GM18505 (cell line): ENCODE data around the gene DGKI.

Experiments
- ATAC-seq: cut with Tn5 transposase; IDR thresholded peaks from one replicate; pipeline ENCODE4 v1.9.1; 2021; ENCODE audit not compliant: unreplicated experiment
- POLR2A ChIP-seq: IDR thresholded peaks from 4 replicates; pipeline ENCODE4 v1.6.1; 2011; ENCODE audit warnings: borderline replicate concordance; ENCODE audit not compliant: insufficient read depth, insufficient read length; ENCODE audit errors: extremely low read depth

Gene DGKI

DNA sequence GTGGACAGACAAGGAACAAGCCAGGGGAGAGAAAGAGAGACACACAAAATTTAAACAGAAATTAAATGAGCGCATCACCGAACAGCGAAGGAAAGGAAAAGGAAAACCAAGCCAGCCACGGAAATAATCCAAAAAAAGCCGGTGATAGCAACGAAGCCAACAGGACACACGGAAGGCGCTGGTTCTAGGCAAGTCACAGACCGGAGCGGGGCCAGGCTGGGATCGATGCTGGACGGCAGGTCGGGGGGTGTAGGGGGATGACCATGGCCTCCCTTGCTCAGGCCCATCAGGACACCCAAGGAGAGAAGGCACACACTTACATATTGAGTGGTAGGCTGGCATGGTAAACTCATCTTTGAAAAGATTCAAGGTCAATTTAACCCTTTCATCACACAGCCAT is 300.8 kb downstream of the DGKI start:
- no peak for TF ChIP-seq POLR2A
- ATAC-seq = no peak

DNA sequence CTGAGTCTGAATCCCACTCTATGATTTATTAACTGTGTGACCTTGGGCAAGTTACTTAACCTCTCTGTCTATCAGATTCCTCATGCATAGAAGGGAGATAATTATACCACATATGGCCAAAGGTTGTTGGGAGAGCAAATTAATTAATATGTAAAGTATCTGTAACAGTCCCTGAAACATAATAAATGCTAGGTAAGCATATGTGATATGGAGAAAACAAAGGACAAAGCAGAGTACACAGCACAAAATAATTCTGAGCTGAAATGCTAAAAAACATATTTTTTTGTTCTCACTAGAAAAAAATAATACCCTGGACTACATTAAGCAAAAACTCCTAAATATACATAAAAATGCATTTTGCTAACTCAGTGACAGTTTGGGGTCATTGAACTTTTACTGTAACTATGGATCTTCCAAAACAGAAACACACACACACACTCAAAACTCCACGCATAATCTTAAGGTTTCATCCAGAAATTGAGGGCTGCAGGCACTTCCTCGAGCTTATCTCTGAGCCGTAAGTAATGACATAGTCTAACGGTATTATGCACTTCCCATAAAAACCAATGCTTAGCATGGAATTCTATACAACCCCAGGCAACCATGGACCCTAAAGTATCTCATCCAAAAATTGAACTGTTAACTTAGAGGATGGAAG is 301.6 kb downstream of the DGKI start:
- ATAC-seq = no peak
- TF ChIP-seq POLR2A = no peak

DNA sequence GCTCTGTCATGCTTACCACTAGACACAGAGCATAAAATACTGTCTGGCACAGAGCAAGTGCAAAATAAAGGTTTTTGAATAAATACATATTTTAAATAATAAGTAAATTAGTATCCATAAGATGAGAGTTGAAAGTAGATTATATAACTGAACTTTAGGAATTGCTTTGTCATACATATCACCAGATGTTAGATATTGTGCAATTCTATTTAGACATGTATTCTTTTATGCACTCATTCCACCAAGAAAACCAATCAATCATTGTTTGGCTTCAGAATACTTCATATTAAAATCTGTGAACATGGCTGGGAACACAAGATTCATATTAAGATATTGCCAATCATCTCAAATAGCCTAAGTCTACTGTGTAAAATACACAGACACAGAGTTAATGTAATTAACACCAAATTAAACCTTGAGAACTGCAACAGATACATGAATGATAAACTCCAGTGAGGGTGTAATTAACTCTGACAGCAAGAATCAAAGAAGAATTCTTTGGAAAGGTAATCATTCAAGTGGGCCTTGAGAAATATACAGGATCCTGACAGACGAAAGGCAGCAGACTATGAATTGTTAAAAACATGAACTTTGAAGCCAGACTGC is 302.2 kb downstream of the DGKI start:
- TF ChIP-seq POLR2A = no peak
- no peak for ATAC-seq

DNA sequence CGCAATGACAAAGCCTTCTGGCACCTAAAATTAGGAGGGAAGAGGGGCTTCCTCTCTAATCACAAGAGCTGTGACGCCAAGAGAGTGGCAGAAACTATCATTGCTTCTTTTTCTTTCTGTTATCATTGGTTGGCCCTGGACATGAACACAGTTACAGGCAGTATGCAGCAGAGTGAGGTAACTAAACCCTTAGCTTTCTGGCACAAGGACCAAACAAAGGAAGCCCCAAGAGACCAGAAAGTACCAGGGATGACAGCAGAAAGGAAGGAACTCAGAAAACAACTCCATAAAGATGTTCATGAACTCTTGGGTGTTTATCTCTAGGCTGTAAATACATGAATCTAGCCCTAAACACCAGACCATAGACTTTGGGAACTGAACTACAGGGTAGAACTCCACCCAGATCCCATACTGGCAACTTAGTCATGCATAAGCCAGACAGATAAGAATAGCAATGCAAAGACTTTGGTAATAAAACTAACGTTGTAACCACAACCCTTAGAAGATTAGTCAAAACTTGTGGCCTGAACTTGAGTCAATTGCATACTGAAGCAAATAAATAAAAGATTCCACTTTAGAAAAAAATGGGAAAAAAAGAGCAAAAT is 307.6 kb downstream of the DGKI start:
- ATAC-seq = no peak

DNA sequence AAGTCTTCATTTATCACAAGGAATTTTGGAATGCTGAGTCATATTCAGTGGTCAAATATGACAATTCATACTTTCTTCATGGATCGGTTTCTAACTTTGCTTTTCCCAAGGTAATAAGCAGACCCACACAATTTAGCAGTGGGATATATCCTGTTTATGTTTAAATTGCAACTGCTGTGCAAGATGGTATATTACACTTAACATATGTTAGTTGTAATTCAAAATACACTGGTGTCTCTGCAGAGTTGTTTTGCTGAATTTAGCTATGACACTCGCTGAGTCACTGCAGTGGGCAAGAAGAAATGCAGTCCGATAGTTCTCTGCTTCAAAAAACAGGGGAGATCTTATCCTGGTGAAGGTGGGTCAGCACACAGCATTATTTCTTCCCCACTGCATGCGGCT is 308.4 kb downstream of the DGKI start:
- ATAC-seq = no peak

More for the DNA sequence above, 307.6 kb downstream of the DGKI start:
- TF ChIP-seq POLR2A = no peak

DNA sequence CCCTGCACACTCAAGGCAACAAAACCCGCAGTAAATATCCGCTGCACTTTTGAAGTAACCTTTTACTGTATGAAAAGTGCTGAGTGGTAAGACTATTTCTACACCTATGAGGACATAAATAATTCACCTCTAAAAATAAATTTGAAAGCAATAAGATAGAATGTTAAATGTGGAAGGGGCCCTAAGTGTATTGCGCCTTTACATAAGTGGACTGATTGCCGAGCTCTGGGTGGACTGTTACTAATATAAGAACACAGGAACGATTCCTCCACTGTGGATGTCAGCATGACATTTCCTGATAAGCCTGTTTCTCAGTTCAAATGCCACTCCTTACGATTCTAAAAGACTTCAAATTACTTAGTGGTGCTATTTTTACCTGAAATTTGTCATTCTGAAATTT is 311.2 kb downstream of the DGKI start:
- no peak for ATAC-seq
- no peak for TF ChIP-seq POLR2A

More for the DNA sequence above, 308.4 kb downstream of the DGKI start:
- TF ChIP-seq POLR2A = no peak

DNA sequence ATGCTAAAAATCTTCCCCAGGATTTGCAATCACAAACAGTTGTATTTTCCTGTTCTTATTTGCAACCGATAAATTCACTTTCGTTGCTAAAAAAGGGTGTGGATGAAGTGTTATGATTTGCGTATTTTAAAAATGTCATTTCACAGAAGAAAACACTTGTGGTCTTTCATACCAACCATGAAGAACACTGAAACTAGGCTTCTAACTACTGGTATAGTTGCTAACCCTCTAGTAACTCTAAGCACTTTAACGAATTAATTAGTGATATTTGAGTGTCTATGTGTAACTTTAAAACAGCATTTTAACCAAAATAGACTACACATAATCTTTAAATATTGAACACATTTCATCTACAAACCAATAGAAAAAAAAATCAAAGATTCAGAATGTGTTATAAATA is 315.1 kb downstream of the DGKI start:
- ATAC-seq = no peak

DNA sequence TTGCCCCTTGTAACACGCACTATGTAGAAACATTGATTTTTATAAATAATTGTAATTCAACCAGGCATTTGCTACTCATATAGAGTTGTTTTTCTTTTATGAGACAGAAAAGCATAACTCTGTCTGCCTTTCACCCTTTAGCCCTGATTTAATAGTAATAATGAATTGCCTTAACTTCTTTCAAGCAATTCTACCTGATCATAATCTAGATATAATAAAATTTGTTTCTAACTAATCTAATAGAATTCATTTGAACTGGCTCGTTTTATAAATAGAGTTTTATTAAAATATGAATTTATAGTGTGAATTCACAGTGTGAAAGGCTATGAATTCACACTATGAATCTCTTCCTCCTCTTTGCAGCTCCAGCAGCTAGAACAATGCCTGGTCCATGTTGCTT is 319.1 kb downstream of the DGKI start:
- no peak for TF ChIP-seq POLR2A
- ATAC-seq = no peak

More for the DNA sequence above, 315.1 kb downstream of the DGKI start:
- TF ChIP-seq POLR2A = no peak

DNA sequence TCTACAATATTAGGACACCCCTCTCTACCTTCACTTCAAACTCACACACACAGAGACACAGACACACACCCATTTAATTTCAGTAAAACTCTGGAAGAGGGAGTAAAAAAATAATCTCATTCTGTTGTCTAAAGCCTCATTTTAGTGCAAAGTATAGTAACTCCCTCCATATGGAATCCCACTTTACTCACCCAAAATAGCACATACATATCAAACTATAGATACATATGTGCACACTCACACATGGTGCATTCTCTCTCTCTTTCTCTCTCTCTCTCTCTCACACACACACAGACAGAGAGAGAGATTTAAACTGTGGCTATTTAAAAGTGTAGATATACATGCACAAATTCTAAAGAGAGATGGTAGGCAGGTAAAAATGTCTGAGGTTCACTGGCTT is 323.6 kb downstream of the DGKI start:
- ATAC-seq = no peak

DNA sequence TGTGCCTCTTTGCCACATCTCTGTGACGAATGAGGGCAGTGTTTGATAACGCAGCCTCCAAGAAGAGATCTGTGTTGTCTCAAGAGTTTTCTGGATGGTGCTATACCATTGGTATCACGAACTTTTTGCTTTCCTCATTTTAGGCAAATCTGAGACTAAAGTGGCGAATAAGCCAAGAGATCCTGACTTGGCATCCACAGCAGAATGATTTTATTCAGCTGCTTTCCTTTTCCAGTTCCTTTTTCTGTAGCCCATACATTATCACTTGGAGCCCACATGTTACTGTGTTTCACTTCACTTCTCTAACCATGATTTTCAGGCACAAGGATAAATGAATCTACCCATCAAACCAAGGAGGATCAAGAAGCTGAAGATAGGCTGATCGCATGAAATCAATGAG is 325.3 kb downstream of the DGKI start:
- ATAC-seq = no peak
- TF ChIP-seq POLR2A = no peak

More for the DNA sequence above, 323.6 kb downstream of the DGKI start:
- no peak for TF ChIP-seq POLR2A

DNA sequence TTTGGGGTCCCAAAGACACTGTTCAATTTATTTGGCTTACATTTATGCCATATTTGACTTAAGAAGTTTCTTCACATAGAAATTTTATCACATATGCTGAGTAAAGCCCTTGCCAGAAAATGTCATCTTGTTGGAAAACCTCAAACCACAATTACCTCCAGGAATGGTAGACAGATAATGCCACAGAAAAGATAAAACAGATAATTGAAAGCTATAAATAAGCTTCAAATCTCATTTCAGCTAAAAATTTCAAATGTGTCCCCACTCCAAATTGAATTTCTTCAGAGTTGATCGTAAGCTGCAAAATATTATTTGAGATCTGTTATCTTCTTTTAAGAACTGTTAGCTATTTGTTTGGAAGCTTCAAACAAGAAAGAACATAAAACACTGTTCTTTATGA is 326.8 kb downstream of the DGKI start:
- TF ChIP-seq POLR2A = no peak

DNA sequence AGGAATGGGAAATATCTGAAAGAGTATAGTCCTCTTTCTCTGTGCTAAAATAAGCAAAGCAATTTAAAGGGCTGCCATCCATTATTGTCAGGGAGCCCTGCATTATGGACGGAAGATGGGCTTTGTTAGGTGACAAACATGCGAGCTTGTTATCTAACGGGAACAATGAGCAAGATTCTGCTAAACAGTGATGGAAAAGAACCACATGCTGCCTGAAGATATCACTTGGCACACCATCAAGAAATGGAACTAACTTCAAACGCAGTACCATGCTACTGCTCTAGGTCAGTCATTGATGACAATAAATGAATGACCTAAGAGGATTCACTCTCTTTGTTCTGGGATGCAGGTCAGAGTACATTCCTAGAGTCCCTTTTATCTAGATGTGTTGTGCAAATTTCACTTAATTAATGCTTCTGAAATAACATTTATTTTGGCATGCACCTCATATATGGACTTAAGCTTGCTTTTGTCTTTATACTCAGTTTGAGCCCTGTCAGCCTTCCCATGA is 327.5 kb downstream of the DGKI start:
- no peak for ATAC-seq
- no peak for TF ChIP-seq POLR2A

More for the DNA sequence above, 326.8 kb downstream of the DGKI start:
- no peak for ATAC-seq

DNA sequence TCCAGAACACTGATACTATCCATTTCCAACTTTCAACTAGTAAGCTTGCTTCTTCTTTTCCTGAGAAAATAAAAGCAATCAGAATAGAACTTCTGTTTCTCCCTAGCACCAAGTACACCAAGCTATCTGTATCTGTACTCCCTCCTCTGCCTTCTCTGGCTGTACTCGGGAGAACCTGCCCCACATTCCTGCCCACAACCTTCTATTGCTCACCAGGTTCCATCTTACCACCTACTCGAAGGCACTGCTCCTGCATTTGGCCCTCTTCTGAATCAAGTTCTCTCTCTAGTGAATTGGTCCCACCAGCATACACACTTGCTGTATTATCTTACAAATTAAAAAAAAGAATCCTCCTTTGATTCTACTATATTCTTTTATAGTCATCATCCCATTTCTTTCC is 333.7 kb downstream of the DGKI start:
- no peak for ATAC-seq
- no peak for TF ChIP-seq POLR2A

DNA sequence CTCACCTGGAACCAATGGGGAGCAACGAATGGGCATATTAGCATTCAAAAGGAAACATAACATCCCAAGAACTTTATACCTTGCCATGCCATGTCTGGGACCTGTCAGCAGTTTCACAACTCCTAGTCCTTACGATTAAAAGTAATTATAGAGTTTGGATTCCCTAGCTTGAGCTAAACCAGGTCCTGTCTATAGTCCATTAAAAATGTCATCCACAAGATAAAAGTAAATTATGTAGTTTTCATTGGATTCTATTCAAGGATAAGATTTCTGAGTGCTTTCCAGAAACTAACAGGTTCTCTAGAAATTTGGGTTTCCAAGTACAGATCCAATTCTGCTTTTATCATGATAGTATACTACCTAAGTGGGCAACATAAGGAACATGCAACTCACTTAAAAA is 339.7 kb downstream of the DGKI start:
- no peak for TF ChIP-seq POLR2A
- no peak for ATAC-seq

DNA sequence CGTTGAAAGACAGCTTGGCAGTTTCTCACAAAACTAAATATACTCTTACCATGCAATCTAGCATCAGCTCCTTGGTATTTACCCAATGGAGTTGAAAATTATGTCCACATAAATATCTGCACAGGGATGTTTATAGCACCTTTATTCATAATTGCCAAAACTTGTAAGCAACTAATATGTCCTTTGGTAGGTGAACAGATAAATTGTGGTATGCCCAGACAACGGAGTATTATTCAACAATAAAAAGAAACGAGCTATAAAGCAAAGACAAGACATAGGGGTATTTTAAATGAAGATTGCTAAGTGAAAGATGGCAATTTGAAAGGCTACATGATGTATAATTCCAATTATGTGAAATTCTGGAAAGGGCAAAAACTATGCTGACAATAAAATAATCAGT is 340.7 kb downstream of the DGKI start:
- TF ChIP-seq POLR2A = no peak
- no peak for ATAC-seq

DNA sequence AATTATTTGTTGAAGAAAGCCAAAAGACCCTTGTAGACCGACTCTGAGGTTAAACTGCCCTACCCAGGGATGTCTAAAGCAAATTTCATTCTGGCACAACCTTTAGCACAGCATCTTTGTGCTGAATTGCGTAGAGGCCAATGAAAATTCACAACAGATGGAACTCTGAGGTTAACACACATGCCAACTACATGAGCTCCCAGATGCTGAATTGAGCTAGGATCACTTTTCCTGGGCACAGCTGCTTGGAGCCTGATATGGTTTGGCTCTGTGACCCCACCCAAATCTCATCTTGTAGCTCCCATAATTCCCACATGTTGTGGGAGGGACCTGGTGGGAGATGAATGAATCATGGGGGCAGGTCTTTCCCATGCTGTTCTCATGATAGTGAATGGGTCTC is 345.2 kb downstream of the DGKI start:
- no peak for TF ChIP-seq POLR2A
- ATAC-seq = no peak
